Naive B cell (primary cell): ENCODE results near the gene OTUB1. TPM values are rescaled to one million over a fixed set of nuclear protein-coding genes. Genes with fewer than 3 reads are reported as not detected.

Experiments used
- ATAC-seq, 2 donors: fragments of 150-1000 bp; cut with Tn5 transposase; 2 replicates each; pipeline ENCODE4 v1.10.0; 2021; ENCODE audit warnings: low read depth in 2 of 2, mild to moderate bottlenecking in 2 of 2, moderate library complexity in 2 of 2
- DNase-seq: peaks from one replicate; pipeline ENCODE4 v3.0.0; 2022
- H3K27ac Mint-ChIP-seq, 6 donors: one replicate each; pipeline ENCODE4 v1.8.0; 2020 to 2022; ENCODE audit warnings: mild to moderate bottlenecking in 6 of 6, mixed read lengths in 6 of 6, moderate library complexity in 5 of 6, inconsistent platforms in 2 of 6
- H3K27me3 Mint-ChIP-seq, 3 donors: one replicate each; pipeline ENCODE4 v1.8.0; 2021 to 2022; ENCODE audit warnings: mixed read lengths in 3 of 3, mild to moderate bottlenecking in 1 of 3
- H3K36me3 Mint-ChIP-seq, 2 donors: one replicate each; pipeline ENCODE4 v1.8.0; 2020 to 2022; ENCODE audit warnings: mixed read lengths in 2 of 2, inconsistent platforms in 1 of 2, mild to moderate bottlenecking in 1 of 2
- H3K4me1 Mint-ChIP-seq, 3 donors: one replicate each; pipeline ENCODE4 v1.8.0; 2020 to 2022; ENCODE audit warnings: mixed read lengths in 3 of 3, inconsistent platforms in 1 of 3, mild to moderate bottlenecking in 1 of 3, moderate library complexity in 1 of 3
- H3K4me3 Mint-ChIP-seq, 8 donors: one replicate each; pipeline ENCODE4 v1.8.0; 2020 to 2022; ENCODE audit warnings: mild to moderate bottlenecking in 8 of 8, mixed read lengths in 8 of 8, moderate library complexity in 8 of 8, inconsistent platforms in 2 of 8
- H3K9me3 Mint-ChIP-seq, 7 donors: one replicate each; pipeline ENCODE4 v1.8.0; 2020 to 2022; ENCODE audit warnings: mixed read lengths in 7 of 7, mild to moderate bottlenecking in 5 of 7, inconsistent platforms in 2 of 7, moderate library complexity in 1 of 7
- polyA plus RNA-seq, 6 donors: library from polyadenylated mRNA; unstranded; fragments of 300-500 nt; fragmentation: Illumina TruSeq; gene quantifications; one replicate each; pipeline ENCODE4 v1.2.3, GENCODE V29; 2021; ENCODE audit warnings: low read depth in 6 of 6

The OTUB1 gene
- polyA plus RNA-seq, 6 donors from 2014 or later = 101 to 151 (median 113) TPM

DNA sequence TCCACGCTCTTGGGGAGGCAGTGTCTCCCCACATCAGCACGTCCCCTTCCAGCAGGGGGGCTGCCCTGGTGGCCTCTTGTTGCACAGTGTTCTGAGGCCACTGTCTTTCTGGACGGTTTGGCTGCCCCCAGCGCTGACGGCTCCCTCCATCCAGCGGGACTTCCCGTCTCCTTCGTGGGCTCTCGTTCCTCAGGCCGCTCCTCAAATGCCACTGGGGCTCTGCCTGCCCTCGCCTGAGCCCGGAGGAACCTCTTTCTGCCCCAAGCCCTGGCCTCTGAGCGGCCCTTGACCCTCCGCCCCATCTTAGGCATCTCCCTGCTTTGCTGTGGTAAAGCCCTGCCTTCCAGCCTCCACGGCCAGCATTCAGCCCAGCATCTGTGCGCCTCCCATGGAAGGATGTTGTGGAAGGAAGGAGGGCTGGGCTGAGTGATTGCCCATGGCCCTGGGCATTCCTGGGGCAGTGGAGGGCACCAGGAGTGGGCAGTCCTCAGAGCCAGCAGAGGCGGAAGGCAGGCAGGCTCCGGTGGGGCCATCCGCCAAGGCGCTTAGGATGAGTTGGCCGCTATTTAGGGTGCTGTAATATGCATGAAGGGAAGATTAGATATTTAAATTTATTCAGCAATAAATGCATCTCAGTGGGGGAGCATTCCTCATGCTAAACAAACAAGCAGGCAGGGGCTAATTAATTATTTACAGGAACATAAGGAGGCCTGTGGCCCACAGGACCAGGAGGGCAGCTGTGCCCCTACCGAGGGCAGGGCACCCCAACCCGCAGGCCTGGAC, 17.8 kb downstream of the OTUB1 start:
- Mint-ChIP-seq H3K4me1 (peaks cover 18 to 29% (median 20%) of the 10 kb centered on the region in 3 donors), H3K27ac (peak overlapping the region in 1 of 6 donors; percentile 77), H3K36me3 (no peaks in the 10 kb centered on the region), H3K9me3 (no peaks in the 10 kb centered on the region), H3K27me3 (peaks cover 18 to 44% (median 28%) of the 10 kb centered on the region in 3 donors), H3K4me3 (peak overlapping the region in 1 of 8 donors; percentile 21)
- no peak for ATAC-seq
- no peak for DNase-seq

- Mint-ChIP-seq H3K4me1 (peaks cover 18 to 26% (median 20%) of the 10 kb centered on the region in 3 donors), H3K27me3 (peaks cover 19 to 47% (median 29%) of the 10 kb centered on the region in 3 donors), H3K27ac (no peak overlapping the region), H3K4me3 (no peak overlapping the region), H3K36me3 (no peaks in the 10 kb centered on the region), H3K9me3 (no peaks in the 10 kb centered on the region)
- DNase-seq = no peak
- ATAC-seq = no peak
Observed at GRCh38 chr11:64004590-64004984, 18.3 kb downstream of the OTUB1 start.

- no peak overlapping the region for H3K27ac Mint-ChIP-seq
- peaks cover 0 to 10% of the 10 kb centered on the region in 2 donors for H3K36me3 Mint-ChIP-seq
- H3K27me3 Mint-ChIP-seq = peaks cover 19 to 58% (median 38%) of the 10 kb centered on the region in 3 donors
- DNase-seq (no peak), ATAC-seq (no peak)
- H3K9me3 Mint-ChIP-seq = peaks cover 0 to 6% (median 0%) of the 10 kb centered on the region in 7 donors
- peaks cover 18 to 25% (median 21%) of the 10 kb centered on the region in 3 donors for H3K4me1 Mint-ChIP-seq
- no peak overlapping the region for H3K4me3 Mint-ChIP-seq
Observed at GRCh38 chr11:64005691-64006090, 19.5 kb downstream of the OTUB1 start.

DNA sequence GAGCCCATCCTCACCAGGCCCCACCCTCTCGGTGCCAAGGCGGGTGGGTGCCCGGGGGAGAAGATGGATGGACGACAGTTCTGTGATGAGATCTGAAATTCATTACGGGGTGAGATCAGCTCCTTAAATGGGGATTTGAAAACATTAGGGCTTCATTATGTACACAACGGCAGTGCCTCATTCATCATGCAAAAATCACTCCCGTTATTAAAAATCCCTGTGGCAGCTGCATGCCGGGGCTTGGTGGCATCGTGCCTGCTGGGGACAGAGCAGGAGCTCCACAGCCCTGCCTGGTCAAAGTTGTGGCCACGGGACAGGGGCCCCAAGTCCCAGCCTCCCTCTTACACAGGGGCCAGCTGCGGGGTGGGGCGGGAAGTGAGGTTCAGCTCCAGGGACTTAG, 20.2 kb downstream of the OTUB1 start:
- peaks cover 19 to 64% (median 43%) of the 10 kb centered on the region in 3 donors for H3K27me3 Mint-ChIP-seq
- H3K27ac Mint-ChIP-seq = peak overlapping the region in 1 of 6 donors; percentile 74
- ATAC-seq (no peak), DNase-seq (no peak)
- H3K4me1 Mint-ChIP-seq = peaks cover 17 to 25% (median 21%) of the 10 kb centered on the region in 3 donors
- peaks cover 0 to 16% of the 10 kb centered on the region in 2 donors for H3K36me3 Mint-ChIP-seq
- H3K9me3 Mint-ChIP-seq = peaks cover 0 to 8% (median 0%) of the 10 kb centered on the region in 7 donors
- H3K4me3 Mint-ChIP-seq = peak overlapping the region in 5 of 8 donors; percentile 40 to 89 (median 66)

GRCh38 chr11:64007160-64007628, 21.0 kb downstream of the OTUB1 start:
- Mint-ChIP-seq H3K36me3 (peaks cover 0 to 16% of the 10 kb centered on the region in 2 donors), H3K9me3 (peaks cover 0 to 8% (median 0%) of the 10 kb centered on the region in 7 donors), H3K4me1 (peaks cover 13 to 21% (median 21%) of the 10 kb centered on the region in 3 donors), H3K27me3 (peaks cover 15 to 59% (median 43%) of the 10 kb centered on the region in 3 donors), H3K27ac (peak overlapping the region in 1 of 6 donors; percentile 91), H3K4me3 (peak overlapping the region in 7 of 8 donors; percentile 63 to 89 (median 73))
- peak in 1 of 2 donors; percentile 21 for ATAC-seq
- DNase-seq = no peak

DNA sequence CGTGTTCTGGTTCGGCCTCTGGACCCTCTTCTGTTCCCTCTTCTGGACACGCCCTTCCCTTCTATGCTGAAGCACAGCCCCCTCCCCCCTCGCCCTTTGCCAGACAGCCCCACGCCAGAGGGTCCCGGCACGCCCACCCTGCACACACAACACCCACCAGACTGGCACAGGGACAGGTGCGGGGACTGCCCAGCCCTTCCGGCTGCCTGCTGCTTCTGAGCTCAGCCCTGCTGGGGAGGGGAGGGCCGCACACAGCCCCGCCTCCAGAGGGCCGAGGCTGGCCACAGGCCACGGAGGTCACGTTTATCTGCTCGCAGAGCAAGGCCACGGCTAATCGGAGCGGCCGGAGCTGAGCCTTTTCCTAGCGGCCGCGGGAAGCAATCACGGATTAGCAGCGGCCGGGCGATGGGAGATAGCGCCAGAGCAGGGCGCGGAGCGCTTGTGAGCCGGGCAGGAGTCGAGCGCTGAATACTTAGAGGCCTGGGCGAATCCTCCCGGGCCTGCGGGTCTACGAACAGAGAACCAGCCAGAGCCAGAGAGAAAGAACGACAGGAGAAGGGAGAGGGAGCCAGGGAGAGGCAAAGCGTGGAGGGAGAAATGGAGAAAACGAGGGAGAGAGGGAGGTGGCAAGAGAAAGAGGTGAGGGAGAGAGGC, 21.5 kb downstream of the OTUB1 start:
- peak overlapping the region in 2 of 6 donors; percentile 15 to 25 for H3K27ac Mint-ChIP-seq

GRCh38 chr11:64008283-64008913, 22.2 kb downstream of the OTUB1 start:
- Mint-ChIP-seq H3K4me1 (peaks cover 13 to 21% (median 21%) of the 10 kb centered on the region in 3 donors), H3K27me3 (peaks cover 15 to 54% (median 43%) of the 10 kb centered on the region in 3 donors), H3K4me3 (peak overlapping the region in 7 of 8 donors; percentile 15 to 89 (median 80)), H3K36me3 (peaks cover 0 to 16% of the 10 kb centered on the region in 2 donors), H3K9me3 (peaks cover 0 to 8% (median 0%) of the 10 kb centered on the region in 7 donors), H3K27ac (peak overlapping the region in 2 of 6 donors; percentile 15 to 25)
- ATAC-seq = no peak
- DNase-seq = no peak

More for the DNA sequence above, 21.5 kb downstream of the OTUB1 start:
- Mint-ChIP-seq H3K4me1 (peaks cover 13 to 21% (median 21%) of the 10 kb centered on the region in 3 donors), H3K36me3 (peaks cover 0 to 16% of the 10 kb centered on the region in 2 donors), H3K9me3 (peaks cover 0 to 8% (median 0%) of the 10 kb centered on the region in 7 donors), H3K4me3 (peak overlapping the region; percentile 63 to 89 (median 76)), H3K27me3 (peaks cover 15 to 59% (median 43%) of the 10 kb centered on the region in 3 donors)
- DNase-seq (no peak), ATAC-seq (peak; percentile 37 to 58)

- H3K36me3 Mint-ChIP-seq = peaks cover 0 to 16% of the 10 kb centered on the region in 2 donors
- H3K27me3 Mint-ChIP-seq = peaks cover 15 to 53% (median 43%) of the 10 kb centered on the region in 3 donors
- no peak overlapping the region for H3K27ac Mint-ChIP-seq
- no peak overlapping the region for H3K4me3 Mint-ChIP-seq
- DNase-seq = no peak
- H3K9me3 Mint-ChIP-seq = peaks cover 0 to 8% (median 0%) of the 10 kb centered on the region in 7 donors
- H3K4me1 Mint-ChIP-seq = peaks cover 13 to 21% (median 21%) of the 10 kb centered on the region in 3 donors
- ATAC-seq = no peak
Observed at GRCh38 chr11:64008914-64009633, 22.8 kb downstream of the OTUB1 start.

GRCh38 chr11:64009710-64010109, 23.5 kb downstream of the OTUB1 start:
- H3K4me3 Mint-ChIP-seq = peak overlapping the region in 1 of 8 donors; percentile 59
- no peak overlapping the region for H3K27ac Mint-ChIP-seq
- H3K36me3 Mint-ChIP-seq = peaks cover 0 to 16% of the 10 kb centered on the region in 2 donors
- ATAC-seq (no peak), DNase-seq (no peak)
- H3K9me3 Mint-ChIP-seq = peaks cover 0 to 8% (median 0%) of the 10 kb centered on the region in 7 donors
- H3K27me3 Mint-ChIP-seq = peaks cover 15 to 53% (median 43%) of the 10 kb centered on the region in 3 donors
- peaks cover 13 to 21% (median 21%) of the 10 kb centered on the region in 3 donors for H3K4me1 Mint-ChIP-seq

GRCh38 chr11:64010783-64011182, 24.5 kb downstream of the OTUB1 start:
- Mint-ChIP-seq H3K4me1 (peaks cover 13 to 21% (median 21%) of the 10 kb centered on the region in 3 donors), H3K36me3 (peaks cover 0 to 16% of the 10 kb centered on the region in 2 donors), H3K9me3 (peaks cover 0 to 8% (median 0%) of the 10 kb centered on the region in 7 donors), H3K27me3 (peaks cover 15 to 48% (median 43%) of the 10 kb centered on the region in 3 donors), H3K27ac (no peak overlapping the region), H3K4me3 (no peak overlapping the region)
- DNase-seq = no peak
- ATAC-seq = no peak

GRCh38 chr11:64011371-64011770, 25.1 kb downstream of the OTUB1 start:
- H3K4me1 Mint-ChIP-seq = peaks cover 13 to 21% (median 20%) of the 10 kb centered on the region in 3 donors
- peaks cover 0 to 16% of the 10 kb centered on the region in 2 donors for H3K36me3 Mint-ChIP-seq
- H3K27me3 Mint-ChIP-seq = peaks cover 15 to 46% (median 42%) of the 10 kb centered on the region in 3 donors
- ATAC-seq = no peak
- peaks cover 0 to 8% (median 0%) of the 10 kb centered on the region in 7 donors for H3K9me3 Mint-ChIP-seq
- no peak overlapping the region for H3K27ac Mint-ChIP-seq
- no peak for DNase-seq
- H3K4me3 Mint-ChIP-seq = no peak overlapping the region
